Fibroblast of pulmonary artery (primary cell): ENCODE measurements around the gene CARD10.

ENCODE experiments used
- DNase-seq: peaks from one replicate; pipeline ENCODE4 v3.0.0-alpha.2; 2010; ENCODE audit warnings: low read depth
- H3K4me3 ChIP-seq: replicated peaks from 2 replicates; pipeline ENCODE4 v1.5.1; 2011; ENCODE audit warnings: low read depth, mild to moderate bottlenecking, control low read depth, low read length, moderate library complexity
- TF ChIP-seq, protein P1 (sequence below): IDR thresholded peaks from 2 replicates; pipeline ENCODE4 v1.5.1; 2011; ENCODE audit warnings: mild to moderate bottlenecking, control low read depth, low read length, inconsistent platforms; ENCODE audit errors: missing control alignments

Gene CARD10

DNA sequence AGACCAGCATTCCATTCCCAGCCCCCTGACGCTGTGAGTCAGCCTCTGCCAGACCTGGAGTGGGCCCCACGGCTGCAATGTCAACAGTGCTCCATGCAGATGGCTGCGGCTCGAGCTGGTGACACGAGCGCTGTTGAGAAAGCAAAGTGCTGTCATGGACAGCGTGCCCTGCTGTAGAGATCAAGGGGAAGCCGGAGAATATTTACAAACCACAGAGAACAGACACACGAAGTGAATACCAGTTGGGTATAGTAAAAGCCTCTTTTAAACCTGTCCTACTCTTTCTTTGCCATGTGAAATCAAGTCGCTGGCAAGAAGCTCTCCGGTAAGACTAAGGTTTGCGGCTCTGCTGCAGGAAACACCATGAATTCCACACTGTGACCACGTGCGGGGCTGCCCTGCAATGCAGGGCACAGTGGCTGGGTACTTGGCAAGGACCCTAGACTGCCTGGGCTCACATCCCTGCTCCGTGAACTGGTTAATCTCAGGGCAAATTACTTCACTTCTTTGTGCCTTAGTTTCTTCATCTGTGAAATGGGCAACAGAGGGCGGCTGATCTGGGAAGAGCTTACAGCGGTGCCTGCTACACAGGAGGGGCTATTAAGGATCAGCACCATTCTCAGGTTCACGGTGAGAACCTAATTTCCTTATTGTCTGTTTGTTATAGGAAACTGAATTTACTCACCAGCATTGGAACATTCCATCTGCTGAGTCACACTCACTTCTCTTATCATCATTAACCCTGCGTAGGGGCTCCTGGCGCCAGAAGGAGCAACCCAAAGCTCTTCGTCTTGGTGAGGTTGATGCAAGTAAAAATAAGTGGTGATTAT, 64.1 kb downstream of the CARD10 start:
- DNase-seq, result peak; percentile 90
- H3K4me3 ChIP-seq, result peak overlapping the region; percentile 1
- TF ChIP-seq, protein P1, sequence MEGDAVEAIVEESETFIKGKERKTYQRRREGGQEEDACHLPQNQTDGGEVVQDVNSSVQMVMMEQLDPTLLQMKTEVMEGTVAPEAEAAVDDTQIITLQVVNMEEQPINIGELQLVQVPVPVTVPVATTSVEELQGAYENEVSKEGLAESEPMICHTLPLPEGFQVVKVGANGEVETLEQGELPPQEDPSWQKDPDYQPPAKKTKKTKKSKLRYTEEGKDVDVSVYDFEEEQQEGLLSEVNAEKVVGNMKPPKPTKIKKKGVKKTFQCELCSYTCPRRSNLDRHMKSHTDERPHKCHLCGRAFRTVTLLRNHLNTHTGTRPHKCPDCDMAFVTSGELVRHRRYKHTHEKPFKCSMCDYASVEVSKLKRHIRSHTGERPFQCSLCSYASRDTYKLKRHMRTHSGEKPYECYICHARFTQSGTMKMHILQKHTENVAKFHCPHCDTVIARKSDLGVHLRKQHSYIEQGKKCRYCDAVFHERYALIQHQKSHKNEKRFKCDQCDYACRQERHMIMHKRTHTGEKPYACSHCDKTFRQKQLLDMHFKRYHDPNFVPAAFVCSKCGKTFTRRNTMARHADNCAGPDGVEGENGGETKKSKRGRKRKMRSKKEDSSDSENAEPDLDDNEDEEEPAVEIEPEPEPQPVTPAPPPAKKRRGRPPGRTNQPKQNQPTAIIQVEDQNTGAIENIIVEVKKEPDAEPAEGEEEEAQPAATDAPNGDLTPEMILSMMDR, result no peak

DNA sequence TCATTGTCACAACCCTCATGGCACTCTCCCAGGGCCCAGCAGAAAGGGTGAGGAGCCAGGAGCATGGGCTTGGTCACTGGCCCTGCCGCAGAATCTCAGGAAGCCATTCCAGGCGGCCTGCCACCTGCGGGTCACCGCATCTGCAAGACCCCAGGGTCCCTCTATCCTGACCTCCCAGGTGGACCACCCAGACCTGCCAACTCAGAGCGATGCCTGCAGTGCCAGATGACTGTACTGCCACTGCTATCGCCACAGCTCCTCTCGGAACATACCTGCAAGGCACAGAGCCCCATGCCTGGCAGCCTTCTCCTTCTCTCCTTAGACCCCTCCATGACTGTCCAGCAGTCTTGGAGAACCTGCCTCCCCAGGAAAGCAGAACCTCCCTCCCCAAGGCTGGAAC, 65.5 kb downstream of the CARD10 start:
- TF ChIP-seq, protein P1, result no peak
- no peak overlapping the region for H3K4me3 ChIP-seq

DNA sequence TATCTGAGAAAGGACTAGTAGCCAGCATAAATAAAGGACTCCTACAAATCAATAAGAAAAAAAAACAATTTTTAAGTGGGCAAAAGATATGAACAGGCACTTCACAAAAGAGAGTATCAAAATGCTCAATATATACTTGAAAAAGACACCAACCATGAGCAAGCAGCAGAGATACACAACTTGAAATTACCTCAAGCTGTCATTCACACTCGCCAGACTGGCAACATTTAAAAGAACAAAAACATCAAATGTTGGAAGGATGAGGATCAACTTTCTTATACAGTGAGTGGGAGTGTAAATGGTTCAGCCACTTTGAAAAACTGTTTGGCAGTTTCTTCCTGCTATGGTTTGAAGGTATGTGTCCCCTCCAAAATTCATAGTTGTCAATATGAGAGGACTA, 68.0 kb downstream of the CARD10 start:
- TF ChIP-seq, protein P1, result no peak
- no peak overlapping the region for H3K4me3 ChIP-seq
- DNase-seq, result no peak

More for the DNA sequence above, 65.5 kb downstream of the CARD10 start:
- no peak for DNase-seq

DNA sequence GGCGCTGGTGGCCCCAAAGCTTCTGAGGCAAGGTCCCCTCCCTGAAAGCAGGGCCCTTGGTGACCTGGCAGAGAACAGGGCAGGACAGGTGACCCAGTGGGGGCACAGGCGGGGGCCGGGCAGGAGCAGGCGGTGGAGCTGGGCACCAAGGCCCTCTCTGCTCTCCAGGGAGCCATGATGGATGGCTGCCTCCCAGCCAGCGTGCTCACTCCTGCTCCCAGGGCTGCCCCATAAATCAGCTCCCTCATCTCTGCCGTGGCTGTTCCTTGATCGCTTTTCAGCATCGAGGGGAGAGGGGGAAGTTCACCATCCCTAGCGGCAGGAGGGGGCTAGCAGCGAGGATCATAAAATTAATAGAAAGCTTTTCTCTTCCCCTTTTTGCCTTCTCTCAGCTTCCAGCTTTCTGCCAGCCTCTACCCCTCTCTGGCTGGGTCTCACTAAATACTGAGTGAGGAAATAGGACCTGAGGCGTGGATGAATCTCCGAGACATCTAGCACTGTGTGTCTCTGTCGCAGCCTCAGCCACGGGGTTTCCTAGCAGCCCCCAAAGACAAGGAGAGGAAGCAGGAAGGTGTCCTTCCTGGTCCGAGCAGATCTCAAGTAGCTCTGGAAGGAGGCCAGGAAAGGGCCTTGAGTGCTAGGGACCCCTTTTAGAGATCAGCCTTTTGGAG, 69.7 kb downstream of the CARD10 start:
- DNase-seq, result no peak
- TF ChIP-seq, protein P1, result no peak
- H3K4me3 ChIP-seq, result no peak overlapping the region

DNA sequence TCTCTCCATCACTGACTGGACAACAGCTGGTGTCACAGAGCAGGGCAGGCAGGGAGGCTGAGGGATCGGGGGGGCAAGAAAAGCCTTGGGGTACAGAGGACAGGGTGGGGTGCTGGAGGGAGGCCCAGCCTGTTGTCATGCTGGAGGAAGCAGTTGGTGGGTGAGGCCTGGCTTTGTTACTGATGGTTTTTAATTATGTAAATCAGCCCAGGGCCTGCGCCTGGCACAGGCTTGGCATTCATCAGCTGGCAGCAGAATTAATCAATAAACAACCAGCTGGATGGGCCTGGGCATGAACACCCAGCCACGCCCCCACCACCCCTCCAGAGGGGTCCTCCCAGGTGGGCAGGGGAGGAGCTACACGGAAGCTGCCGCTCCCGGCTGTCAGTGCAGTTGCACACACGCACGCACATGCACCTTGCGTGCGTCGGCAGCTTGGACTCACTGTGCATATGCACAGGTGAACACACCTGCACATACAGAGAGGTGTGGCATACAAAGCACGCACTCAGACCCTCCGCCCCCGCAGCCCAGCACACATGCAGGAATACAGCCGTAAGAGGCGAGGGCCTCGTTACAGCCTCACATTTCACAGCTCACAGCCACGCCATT, 70.6 kb downstream of the CARD10 start:
- no peak overlapping the region for H3K4me3 ChIP-seq
- DNase-seq, result no peak
- TF ChIP-seq, protein P1, result no peak

DNA sequence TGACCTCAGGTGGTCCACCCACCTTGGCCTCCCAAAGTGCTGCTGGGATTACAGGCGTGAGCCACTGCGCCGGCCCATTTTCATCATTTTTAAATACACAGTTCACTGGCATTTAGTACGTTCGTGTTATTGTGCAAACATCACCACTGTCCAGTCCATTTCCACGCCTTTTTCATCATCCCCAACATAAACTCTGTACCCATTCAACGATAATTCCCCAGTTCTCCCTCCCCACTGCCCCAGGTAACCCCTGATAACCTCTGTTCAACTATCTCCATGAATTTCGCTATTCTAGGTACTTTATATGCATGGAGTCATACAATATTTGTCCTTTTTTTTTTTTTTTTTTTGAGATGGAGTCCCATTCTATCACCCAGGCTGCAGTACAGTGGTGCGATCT, 73.7 kb downstream of the CARD10 start:
- TF ChIP-seq, protein P1, result no peak
- DNase-seq, result no peak
- no peak overlapping the region for H3K4me3 ChIP-seq
